OCI-LY1 (cell line): ENCODE results near the gene SLC39A10.
"Not testable (repeated sequence)": the region's sequence is repeated elsewhere in the genome, so short reads cannot be mapped to it uniquely, and the experiment has no call there.

Experiments
- H2AFZ ChIP-seq: fragments of 200-600 bp; sonication (generic), shearing (Covaris generic); 2 replicates; pipeline ENCODE4 v1.6.0; 2014; ENCODE audit warnings: antibody characterized with exemption, mild to moderate bottlenecking, low read length
- H3F3A ChIP-seq: fragments of 200-600 bp; sonication (generic), shearing (Covaris generic); 2 replicates; pipeline ENCODE4 v1.6.0; 2014; ENCODE audit warnings: mild to moderate bottlenecking, antibody characterized with exemption, low read length, moderate library complexity; ENCODE audit not compliant: insufficient read depth
- H3K27ac ChIP-seq: fragments of 200-600 bp; sonication (generic); 2 replicates; pipeline ENCODE4 v1.5.1; 2014; ENCODE audit warnings: low read length, mixed run types, mild to moderate bottlenecking, low read depth; ENCODE audit not compliant: poor library complexity, severe bottlenecking
- H3K27me3 ChIP-seq: fragments of 200-600 bp; sonication (generic); 2 replicates; pipeline ENCODE4 v1.6.0; 2014; ENCODE audit warnings: antibody characterized with exemption, mild to moderate bottlenecking, low read length, moderate library complexity; ENCODE audit not compliant: insufficient read depth
- H3K36me3 ChIP-seq: fragments of 200-600 bp; sonication (generic); 2 replicates; pipeline ENCODE4 v1.6.1; 2014; ENCODE audit warnings: mild to moderate bottlenecking, antibody characterized with exemption, low read length, moderate library complexity, mixed read lengths; ENCODE audit not compliant: insufficient read depth
- H3K4me1 ChIP-seq: fragments of 200-600 bp; sonication (generic); 2 replicates; pipeline ENCODE4 v1.5.1; 2014; ENCODE audit warnings: mild to moderate bottlenecking, low read length, moderate library complexity; ENCODE audit not compliant: insufficient read depth, severe bottlenecking
- H3K4me2 ChIP-seq: fragments of 200-600 bp; sonication (generic), shearing (Covaris generic); 2 replicates; pipeline ENCODE4 v1.6.1; 2014; ENCODE audit warnings: low read length
- H3K4me3 ChIP-seq: fragments of 200-600 bp; sonication (generic); 2 replicates; pipeline ENCODE4 v1.5.1; 2014; ENCODE audit warnings: low read length, low read depth, mild to moderate bottlenecking, mixed read lengths; ENCODE audit not compliant: poor library complexity, severe bottlenecking
- H3K79me2 ChIP-seq: fragments of 200-600 bp; shearing (Covaris generic); 2 replicates; pipeline ENCODE4 v1.6.1; 2016; ENCODE audit warnings: mixed run types, low read length, mixed read lengths; ENCODE audit not compliant: insufficient read depth
- H3K9ac ChIP-seq: fragments of 200-600 bp; sonication (generic), shearing (Covaris generic); 2 replicates; pipeline ENCODE4 v1.6.1; 2014; ENCODE audit warnings: mild to moderate bottlenecking, low read length, mixed read lengths
- H3K9me2 ChIP-seq: fragments of 200-600 bp; sonication (generic), shearing (Covaris generic); 2 replicates; pipeline ENCODE4 v1.6.1; 2014; ENCODE audit warnings: low read depth, mild to moderate bottlenecking, low read length, mixed read lengths
- H3K9me3 ChIP-seq: fragments of 200-600 bp; shearing (Covaris generic); 2 replicates; pipeline ENCODE4 v1.6.1; 2014; ENCODE audit warnings: low read length, mixed read lengths
- H4K20me1 ChIP-seq: fragments of 200-600 bp; sonication (generic), shearing (Covaris generic); 2 replicates; pipeline ENCODE4 v1.6.0; 2016; ENCODE audit warnings: mild to moderate bottlenecking, low read length; ENCODE audit not compliant: insufficient read depth
- EZH2 ChIP-seq: fragments of 200-600 bp; sonication (generic), shearing (Covaris generic); IDR thresholded peaks from 2 replicates; pipeline ENCODE4 v1.8.0; 2017; ENCODE audit warnings: borderline replicate concordance, mixed run types, mild to moderate bottlenecking, antibody characterized with exemption, low read length, moderate library complexity, mixed read lengths
- TF ChIP-seq, protein P1 (sequence below): fragments of 200-600 bp; sonication (generic), shearing (Covaris generic); IDR thresholded peaks from 2 replicates; pipeline ENCODE4 v1.5.1; 2017; ENCODE audit warnings: mild to moderate bottlenecking, antibody characterized with exemption, low read length, moderate library complexity, mixed read lengths

SLC39A10 gene

DNA sequence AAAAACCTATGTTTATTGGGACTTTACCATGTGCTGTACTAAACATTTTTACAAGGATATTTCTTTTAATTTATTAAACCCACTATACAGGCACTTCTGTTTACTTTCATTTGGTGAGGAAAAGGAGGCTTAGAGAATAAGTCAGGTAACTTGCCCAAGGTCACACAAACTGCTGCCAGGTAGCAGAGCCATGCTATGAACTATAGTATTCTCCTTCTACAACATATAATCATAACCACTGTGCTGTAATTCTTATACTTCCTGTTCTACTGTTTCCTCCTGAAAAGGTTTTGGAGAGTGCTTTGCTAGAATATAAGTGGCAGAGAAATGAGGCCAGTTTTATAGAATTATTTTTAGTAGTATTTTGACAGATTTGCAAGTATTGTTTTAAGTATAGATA is 29.5 kb downstream of the SLC39A10 start:
- Histone ChIP-seq H3K79me2 (no peaks in the 10 kb centered on the region), H3K9me2 (no peaks in the 10 kb centered on the region), H3K4me1 (no peaks in the 10 kb centered on the region)

DNA sequence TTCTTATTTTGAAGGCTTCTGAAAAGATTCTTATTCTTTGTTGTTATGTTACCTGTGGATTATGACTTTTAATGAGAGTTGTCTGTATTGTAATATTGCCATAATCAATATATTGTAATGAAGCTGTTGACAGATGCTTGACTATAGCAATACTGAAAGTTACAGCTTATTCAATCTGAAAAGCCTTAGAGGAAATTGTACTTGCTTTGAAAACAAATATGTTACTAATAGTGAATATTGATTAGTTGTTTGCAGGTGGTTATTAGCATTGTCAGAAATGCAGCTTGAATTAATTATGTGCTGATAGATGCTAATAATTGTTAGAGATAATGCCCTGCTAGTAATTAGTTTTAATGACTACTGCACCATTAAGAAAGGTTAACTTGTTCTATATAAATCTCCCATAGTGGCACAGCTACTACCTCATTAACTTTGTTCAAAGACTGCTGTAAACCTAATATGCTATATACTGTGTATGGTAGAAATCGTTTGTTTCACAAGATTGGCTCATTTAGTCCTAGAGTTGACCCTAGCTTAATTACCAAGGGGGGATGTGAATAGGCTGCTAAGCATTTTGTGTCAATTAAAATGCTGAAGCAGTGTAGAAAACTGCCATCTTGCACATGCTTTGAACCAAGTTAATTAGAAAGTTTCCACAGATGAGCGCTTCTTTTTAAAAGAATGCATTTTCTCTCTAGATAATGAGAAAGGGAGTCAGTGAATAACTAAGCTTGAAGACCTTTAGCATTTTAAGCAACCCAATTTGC is 30.5 kb downstream of the SLC39A10 start:
- Histone ChIP-seq H3K27ac (no peak overlapping the region), H3K4me2 (no peak overlapping the region), H3K4me3 (no peak overlapping the region), H3F3A (no peaks in the 10 kb centered on the region), H3K36me3 (no peaks in the 10 kb centered on the region), H3K27me3 (no peaks in the 10 kb centered on the region), H3K79me2 (no peaks in the 10 kb centered on the region), H3K9me3 (no peaks in the 10 kb centered on the region), H3K9me2 (no peaks in the 10 kb centered on the region), H3K4me1 (no peaks in the 10 kb centered on the region), H2AFZ (no peak overlapping the region), H4K20me1 (no peaks in the 10 kb centered on the region), H3K9ac (no peak overlapping the region)
- TF ChIP-seq EZH2: no peak
- TF ChIP-seq, protein P1, sequence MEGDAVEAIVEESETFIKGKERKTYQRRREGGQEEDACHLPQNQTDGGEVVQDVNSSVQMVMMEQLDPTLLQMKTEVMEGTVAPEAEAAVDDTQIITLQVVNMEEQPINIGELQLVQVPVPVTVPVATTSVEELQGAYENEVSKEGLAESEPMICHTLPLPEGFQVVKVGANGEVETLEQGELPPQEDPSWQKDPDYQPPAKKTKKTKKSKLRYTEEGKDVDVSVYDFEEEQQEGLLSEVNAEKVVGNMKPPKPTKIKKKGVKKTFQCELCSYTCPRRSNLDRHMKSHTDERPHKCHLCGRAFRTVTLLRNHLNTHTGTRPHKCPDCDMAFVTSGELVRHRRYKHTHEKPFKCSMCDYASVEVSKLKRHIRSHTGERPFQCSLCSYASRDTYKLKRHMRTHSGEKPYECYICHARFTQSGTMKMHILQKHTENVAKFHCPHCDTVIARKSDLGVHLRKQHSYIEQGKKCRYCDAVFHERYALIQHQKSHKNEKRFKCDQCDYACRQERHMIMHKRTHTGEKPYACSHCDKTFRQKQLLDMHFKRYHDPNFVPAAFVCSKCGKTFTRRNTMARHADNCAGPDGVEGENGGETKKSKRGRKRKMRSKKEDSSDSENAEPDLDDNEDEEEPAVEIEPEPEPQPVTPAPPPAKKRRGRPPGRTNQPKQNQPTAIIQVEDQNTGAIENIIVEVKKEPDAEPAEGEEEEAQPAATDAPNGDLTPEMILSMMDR: no peak

More for the DNA sequence above, 29.5 kb downstream of the SLC39A10 start:
- Histone ChIP-seq H4K20me1 (no peaks in the 10 kb centered on the region), H3K9ac (no peak overlapping the region), H3K27ac (no peak overlapping the region), H3K4me2 (no peak overlapping the region), H3K27me3 (no peaks in the 10 kb centered on the region), H3K4me3 (no peak overlapping the region), H3F3A (no peaks in the 10 kb centered on the region), H2AFZ (no peak overlapping the region), H3K36me3 (no peaks in the 10 kb centered on the region), H3K9me3 (no peaks in the 10 kb centered on the region)
- TF ChIP-seq EZH2: no peak
- TF ChIP-seq, protein P1: no peak

DNA sequence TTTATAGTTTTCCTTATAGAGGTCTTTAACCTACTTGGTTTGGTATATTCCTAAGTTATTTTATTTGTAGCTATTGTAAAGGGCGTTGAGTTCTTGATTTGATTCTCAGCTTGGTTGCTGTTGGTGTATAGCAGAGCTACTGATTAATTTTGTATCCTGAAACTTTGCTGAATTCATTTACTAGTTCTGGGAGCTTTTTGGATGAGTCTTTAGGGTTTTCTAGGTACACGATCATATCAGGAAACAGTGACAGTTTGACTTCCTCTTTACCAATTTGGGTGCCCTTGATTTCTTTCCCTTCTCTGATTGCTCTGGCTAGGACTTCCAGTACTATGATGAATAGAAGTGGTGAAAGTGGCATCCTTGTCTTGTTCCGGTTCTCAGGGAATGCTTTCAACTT is 35.5 kb downstream of the SLC39A10 start:
- H2AFZ ChIP-seq, H3K9me3 ChIP-seq, H3K9ac ChIP-seq, H3K27ac ChIP-seq, H3K79me2 ChIP-seq, H3K4me2 ChIP-seq, H4K20me1 ChIP-seq, H3K36me3 ChIP-seq, H3F3A ChIP-seq, H3K4me3 ChIP-seq, H3K9me2 ChIP-seq, H3K27me3 ChIP-seq, H3K4me1 ChIP-seq: not testable (repeated sequence)

DNA sequence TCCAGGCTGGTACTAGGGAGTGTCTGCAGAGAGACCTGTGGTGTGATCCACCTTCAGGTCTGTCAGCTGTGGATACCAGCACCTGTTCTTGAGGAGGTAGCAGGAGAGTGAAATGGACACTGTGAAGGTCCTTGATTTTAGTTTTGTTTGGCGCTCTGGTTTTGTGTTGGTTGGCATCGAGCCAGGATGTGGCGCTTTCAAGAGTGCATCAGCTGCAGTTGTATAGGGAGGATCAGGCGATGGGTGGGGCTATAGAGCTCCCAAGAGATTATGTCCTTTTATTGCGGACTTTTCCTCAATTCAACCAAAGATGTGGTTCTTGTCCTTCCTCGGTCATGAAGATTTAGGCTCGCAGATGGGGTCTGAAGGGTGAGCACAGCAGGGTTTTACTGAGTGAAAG is 37.5 kb downstream of the SLC39A10 start:
- Histone ChIP-seq H3K27ac (no peak overlapping the region), H3K9ac (no peak overlapping the region)

More for the DNA sequence above, 37.5 kb downstream of the SLC39A10 start:
- Histone ChIP-seq H3K4me3 (no peak overlapping the region), H3F3A (no peaks in the 10 kb centered on the region), H3K36me3 (no peaks in the 10 kb centered on the region), H3K9me3 (no peaks in the 10 kb centered on the region), H3K4me1 (no peaks in the 10 kb centered on the region), H3K79me2 (no peaks in the 10 kb centered on the region), H3K27me3 (no peaks in the 10 kb centered on the region), H2AFZ (no peak overlapping the region), H4K20me1 (no peaks in the 10 kb centered on the region), H3K4me2 (no peak overlapping the region), H3K9me2 (no peaks in the 10 kb centered on the region)
- TF ChIP-seq, protein P1: no peak
- no peak for TF ChIP-seq EZH2
